Measurements from ENCODE around the gene MED29. TPM values are rescaled to one million over a fixed set of nuclear protein-coding genes. Genes with fewer than 3 reads are reported as not detected.

MED29 gene
- total RNA-seq, 1 donor from 2014 or later = 32.4 TPM

- H3K36me3 Mint-ChIP-seq (ENCODE audit: low read depth, unreplicated experiment) = peaks cover 35% of the 10 kb centered on the region
These were observed 20.4 kb upstream of the MED29 start for GRCh38 chr19:39370735-39371134.

DNA sequence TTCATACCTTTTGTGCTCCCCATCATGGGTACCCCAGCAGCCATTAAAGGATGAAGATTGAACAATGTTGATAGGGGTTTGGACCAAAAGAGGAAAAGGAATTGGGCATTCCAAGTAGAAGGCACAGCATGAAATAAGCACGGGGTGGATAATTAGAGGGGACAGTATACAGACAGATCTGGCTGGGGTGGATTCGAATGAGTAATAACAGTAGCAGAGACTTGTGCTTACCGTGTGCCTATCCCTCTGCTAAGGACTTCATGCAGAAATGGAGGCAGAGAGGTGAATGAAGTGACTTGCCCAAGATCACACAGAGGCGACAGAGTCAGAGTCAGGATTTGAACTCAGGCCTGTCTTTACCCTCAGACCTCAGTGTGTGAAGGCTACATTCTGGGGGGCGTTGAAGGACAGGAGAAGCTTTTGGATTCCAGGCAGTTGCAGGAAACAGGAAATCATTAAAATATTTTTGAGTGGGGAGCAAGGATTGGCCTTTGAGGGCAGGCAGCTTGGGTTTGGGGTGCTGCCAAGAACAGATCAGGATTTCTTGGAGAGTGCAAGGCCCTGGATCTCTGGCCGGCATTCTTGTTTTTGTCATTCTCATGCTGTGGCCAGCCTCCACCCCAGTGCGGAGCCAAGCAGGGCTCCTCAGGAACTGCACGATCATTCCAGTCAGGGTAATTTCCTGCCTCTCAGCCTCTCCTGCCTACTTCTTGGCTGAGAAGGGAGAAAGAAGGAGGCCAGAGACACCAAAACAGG is 19.0 kb upstream of the MED29 start:
- TF ChIP-seq CTCF (IDR thresholded peaks at IDR 0.05; ENCODE audit: unreplicated experiment) = no peak
- DNase-seq (ENCODE audit: low spot score) = no peak
- H3K27ac Mint-ChIP-seq (ENCODE audit: unreplicated experiment) = peak overlapping the region; percentile 1
- peaks cover 48% of the 10 kb centered on the region for H3K36me3 Mint-ChIP-seq (ENCODE audit: low read depth, unreplicated experiment)
- H3K27me3 Mint-ChIP-seq (ENCODE audit: unreplicated experiment) = peaks cover 16% of the 10 kb centered on the region
- no peak overlapping the region for H3K4me3 Mint-ChIP-seq (ENCODE audit: unreplicated experiment)
- H3K9me3 Mint-ChIP-seq (ENCODE audit: unreplicated experiment) = no peaks in the 10 kb centered on the region
- H3K4me1 Mint-ChIP-seq (ENCODE audit: unreplicated experiment) = peaks cover 7% of the 10 kb centered on the region

More at GRCh38 chr19:39370735-39371134, 20.4 kb upstream of the MED29 start:
- H3K27ac Mint-ChIP-seq (ENCODE audit: unreplicated experiment) = no peak overlapping the region
- no peaks in the 10 kb centered on the region for H3K9me3 Mint-ChIP-seq (ENCODE audit: unreplicated experiment)
- peaks cover 13% of the 10 kb centered on the region for H3K27me3 Mint-ChIP-seq (ENCODE audit: unreplicated experiment)
- TF ChIP-seq CTCF (IDR thresholded peaks at IDR 0.05; ENCODE audit: unreplicated experiment) = no peak
- H3K4me1 Mint-ChIP-seq (ENCODE audit: unreplicated experiment) = peaks cover 7% of the 10 kb centered on the region
- H3K4me3 Mint-ChIP-seq (ENCODE audit: unreplicated experiment) = no peak overlapping the region
- no peak for DNase-seq (ENCODE audit: low spot score)

DNA sequence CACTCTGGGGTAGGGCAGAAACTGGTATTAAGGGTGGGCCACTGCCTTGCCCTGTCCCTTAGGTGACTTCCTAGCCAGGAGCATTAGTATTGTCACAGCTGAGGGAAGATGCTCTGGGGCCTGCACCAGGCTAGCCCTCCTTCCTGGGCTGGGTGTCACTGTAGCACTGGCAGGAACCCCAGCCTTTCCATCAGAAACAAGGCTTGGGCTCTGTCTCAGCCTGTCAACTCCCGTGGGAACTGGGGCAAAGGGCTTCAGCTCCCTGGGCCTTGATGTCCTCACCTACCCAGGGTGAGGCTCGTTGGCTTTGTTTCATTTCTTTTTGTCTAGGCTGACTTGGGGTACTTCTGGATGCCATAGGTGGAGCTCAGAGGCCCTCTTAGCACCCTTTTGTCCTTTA is 18.2 kb upstream of the MED29 start:
- no peak for DNase-seq (ENCODE audit: low spot score)
- TF ChIP-seq CTCF (IDR thresholded peaks at IDR 0.05; ENCODE audit: unreplicated experiment) = no peak
- H3K4me3 Mint-ChIP-seq (ENCODE audit: unreplicated experiment) = no peak overlapping the region
- peaks cover 53% of the 10 kb centered on the region for H3K36me3 Mint-ChIP-seq (ENCODE audit: low read depth, unreplicated experiment)
- H3K27ac Mint-ChIP-seq (ENCODE audit: unreplicated experiment) = no peak overlapping the region
- H3K27me3 Mint-ChIP-seq (ENCODE audit: unreplicated experiment) = peaks cover 21% of the 10 kb centered on the region
- H3K9me3 Mint-ChIP-seq (ENCODE audit: unreplicated experiment) = no peaks in the 10 kb centered on the region
- peaks cover 7% of the 10 kb centered on the region for H3K4me1 Mint-ChIP-seq (ENCODE audit: unreplicated experiment)

DNA sequence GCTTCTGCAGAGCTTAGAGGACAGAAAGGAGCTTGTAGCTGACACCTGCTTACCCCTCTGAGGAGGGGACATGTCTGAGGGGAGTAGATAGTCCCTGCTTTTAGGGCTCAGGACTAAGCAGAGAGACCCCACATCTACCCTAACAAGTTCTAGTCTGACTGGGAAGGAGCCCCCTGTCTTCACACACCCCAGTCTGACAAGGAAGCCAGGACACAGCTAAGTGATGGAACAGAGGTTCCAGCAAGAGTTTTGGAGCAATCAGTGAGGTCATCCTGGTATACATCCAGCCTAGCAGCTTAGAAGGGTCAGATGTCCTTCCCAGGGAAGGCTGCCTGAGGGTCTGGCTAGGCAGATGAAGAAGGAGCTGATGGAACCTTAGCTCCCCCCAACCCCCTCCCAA is 15.2 kb upstream of the MED29 start:
- no peaks in the 10 kb centered on the region for H3K9me3 Mint-ChIP-seq (ENCODE audit: unreplicated experiment)
- no peak overlapping the region for H3K27ac Mint-ChIP-seq (ENCODE audit: unreplicated experiment)
- peaks cover 7% of the 10 kb centered on the region for H3K4me1 Mint-ChIP-seq (ENCODE audit: unreplicated experiment)
- peaks cover 60% of the 10 kb centered on the region for H3K36me3 Mint-ChIP-seq (ENCODE audit: low read depth, unreplicated experiment)
- DNase-seq (ENCODE audit: low spot score) = no peak
- peaks cover 20% of the 10 kb centered on the region for H3K27me3 Mint-ChIP-seq (ENCODE audit: unreplicated experiment)
- no peak for TF ChIP-seq CTCF (IDR thresholded peaks at IDR 0.05; ENCODE audit: unreplicated experiment)
- H3K4me3 Mint-ChIP-seq (ENCODE audit: unreplicated experiment) = no peak overlapping the region

Data from endothelial cell (in vitro differentiated cells).